Type B pancreatic cell (in vitro differentiated cells): ENCODE data around the gene KCNG2. TPM values are rescaled to one million over a fixed set of nuclear protein-coding genes. Genes with fewer than 3 reads are reported as not detected.

Source experiments
- DNase-seq: peaks from one replicate; pipeline ENCODE4 v3.0.0; 2021; ENCODE audit warnings: mixed read lengths; ENCODE audit not compliant: unreplicated experiment; ENCODE audit errors: extremely low spot score
- H3K27ac Mint-ChIP-seq: 2 replicates; pipeline ENCODE4 v1.8.0; 2021; ENCODE audit warnings: mild to moderate bottlenecking, mixed read lengths
- H3K27me3 Mint-ChIP-seq: 2 replicates; pipeline ENCODE4 v1.8.0; 2021; ENCODE audit warnings: mixed read lengths
- H3K36me3 Mint-ChIP-seq: 2 replicates; pipeline ENCODE4 v1.8.0; 2021; ENCODE audit warnings: mixed read lengths
- H3K4me1 Mint-ChIP-seq: one replicate; pipeline ENCODE4 v1.8.0; 2021; ENCODE audit warnings: mixed read lengths; ENCODE audit not compliant: unreplicated experiment
- H3K4me3 Mint-ChIP-seq: 2 replicates; pipeline ENCODE4 v1.8.0; 2021; ENCODE audit warnings: mild to moderate bottlenecking, mixed read lengths
- H3K9me3 Mint-ChIP-seq: 2 replicates; pipeline ENCODE4 v1.8.0; 2021; ENCODE audit warnings: mixed read lengths
- total RNA-seq: library from RNA; stranded (reverse); gene quantifications from 2 replicates; pipeline ENCODE4 v1.2.1, GENCODE V29; 2021; ENCODE audit warnings: low replicate concordance
- TF ChIP-seq, protein P1 (sequence below): fragments of 200-600 bp; sonication (generic); conservative IDR thresholded peaks from 2 replicates; pipeline ENCODE4 v1.5.0; 2021; ENCODE audit warnings: antibody characterized with exemption, mild to moderate bottlenecking

Gene KCNG2
- total RNA-seq, 1 donor from 2014 or later = 0.29 TPM

DNA sequence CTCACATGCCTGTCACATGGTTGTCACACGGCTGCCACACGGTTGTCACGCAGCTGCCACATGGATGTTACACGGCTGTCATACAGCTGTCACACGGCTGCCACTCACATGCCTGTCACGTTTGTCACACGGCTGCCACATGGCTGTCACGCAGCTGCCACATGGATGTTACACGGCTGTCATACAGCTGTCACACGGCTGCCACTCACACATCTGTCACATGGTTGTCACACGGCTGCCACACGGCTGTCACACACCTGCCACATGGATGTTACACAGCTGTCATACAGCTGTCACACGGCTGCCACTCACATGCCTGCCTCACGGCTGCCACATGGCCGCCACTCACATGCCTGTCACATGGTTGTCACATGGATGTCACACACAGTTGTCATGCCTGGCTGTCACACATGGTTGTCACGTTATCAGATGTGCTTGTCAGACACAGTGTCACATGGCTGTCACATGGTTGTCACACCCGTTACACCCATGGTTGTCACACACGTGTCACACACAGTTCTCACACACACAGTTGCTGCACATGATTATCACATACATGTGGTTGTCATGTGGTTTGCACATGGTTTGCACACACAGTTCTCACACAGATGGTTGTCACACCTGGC is 19.4 kb downstream of the KCNG2 start:
- Mint-ChIP-seq H3K4me1 (no peaks in the 10 kb centered on the region), H3K9me3 (no peaks in the 10 kb centered on the region), H3K36me3 (no peaks in the 10 kb centered on the region), H3K27ac (no peak overlapping the region), H3K27me3 (peaks cover 34% of the 10 kb centered on the region), H3K4me3 (no peak overlapping the region)
- TF ChIP-seq, protein P1, sequence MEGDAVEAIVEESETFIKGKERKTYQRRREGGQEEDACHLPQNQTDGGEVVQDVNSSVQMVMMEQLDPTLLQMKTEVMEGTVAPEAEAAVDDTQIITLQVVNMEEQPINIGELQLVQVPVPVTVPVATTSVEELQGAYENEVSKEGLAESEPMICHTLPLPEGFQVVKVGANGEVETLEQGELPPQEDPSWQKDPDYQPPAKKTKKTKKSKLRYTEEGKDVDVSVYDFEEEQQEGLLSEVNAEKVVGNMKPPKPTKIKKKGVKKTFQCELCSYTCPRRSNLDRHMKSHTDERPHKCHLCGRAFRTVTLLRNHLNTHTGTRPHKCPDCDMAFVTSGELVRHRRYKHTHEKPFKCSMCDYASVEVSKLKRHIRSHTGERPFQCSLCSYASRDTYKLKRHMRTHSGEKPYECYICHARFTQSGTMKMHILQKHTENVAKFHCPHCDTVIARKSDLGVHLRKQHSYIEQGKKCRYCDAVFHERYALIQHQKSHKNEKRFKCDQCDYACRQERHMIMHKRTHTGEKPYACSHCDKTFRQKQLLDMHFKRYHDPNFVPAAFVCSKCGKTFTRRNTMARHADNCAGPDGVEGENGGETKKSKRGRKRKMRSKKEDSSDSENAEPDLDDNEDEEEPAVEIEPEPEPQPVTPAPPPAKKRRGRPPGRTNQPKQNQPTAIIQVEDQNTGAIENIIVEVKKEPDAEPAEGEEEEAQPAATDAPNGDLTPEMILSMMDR = no peak
- DNase-seq = no peak

DNA sequence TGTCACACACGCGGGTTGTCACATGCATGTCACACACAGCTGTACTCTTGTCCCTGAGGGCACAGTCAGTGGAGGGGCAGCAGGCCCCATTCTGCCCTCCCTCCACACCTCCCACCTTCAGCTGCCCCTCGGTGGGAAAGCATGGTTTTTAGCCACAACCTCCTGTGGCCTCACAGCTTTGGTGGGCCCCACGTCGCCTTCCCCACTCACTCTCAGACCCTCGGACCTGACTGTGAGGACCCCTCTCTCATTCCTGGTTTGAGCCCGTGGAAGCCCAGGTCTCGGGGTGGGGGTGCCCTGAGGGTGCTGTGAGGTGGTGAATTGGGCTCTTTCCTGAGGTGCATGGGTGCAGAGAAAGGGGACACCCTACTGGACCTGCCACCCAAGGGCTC is 19.9 kb downstream of the KCNG2 start:
- H3K4me1 Mint-ChIP-seq = no peaks in the 10 kb centered on the region
- no peak overlapping the region for H3K27ac Mint-ChIP-seq
- TF ChIP-seq, protein P1 = no peak
- no peak for DNase-seq
- H3K27me3 Mint-ChIP-seq = peaks cover 34% of the 10 kb centered on the region
- H3K36me3 Mint-ChIP-seq = no peaks in the 10 kb centered on the region
- H3K4me3 Mint-ChIP-seq = no peak overlapping the region
- H3K9me3 Mint-ChIP-seq = no peaks in the 10 kb centered on the region

DNA sequence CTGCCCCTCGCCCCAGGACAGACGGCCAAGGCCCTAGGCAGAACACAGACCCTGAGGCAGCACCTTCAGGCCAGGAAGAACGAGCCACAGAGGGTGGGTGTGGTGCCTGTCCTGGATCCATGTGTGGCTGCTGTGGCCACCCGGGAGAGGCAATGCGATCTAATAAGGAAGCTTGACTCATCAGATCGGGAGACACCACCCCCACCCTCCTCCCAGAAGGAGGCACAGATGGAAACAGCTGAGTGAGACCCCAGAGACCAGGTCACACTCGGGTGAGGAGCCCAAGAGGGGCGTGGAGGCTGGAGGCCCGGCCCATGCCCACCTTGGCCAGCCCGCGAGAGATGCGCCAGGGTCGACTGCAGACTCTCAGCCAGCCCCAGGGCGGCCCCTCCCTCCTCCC is 20.3 kb downstream of the KCNG2 start:
- no peak overlapping the region for H3K4me3 Mint-ChIP-seq
- H3K4me1 Mint-ChIP-seq = peaks cover 2% of the 10 kb centered on the region
- H3K27me3 Mint-ChIP-seq = peaks cover 34% of the 10 kb centered on the region
- no peaks in the 10 kb centered on the region for H3K36me3 Mint-ChIP-seq
- H3K9me3 Mint-ChIP-seq = no peaks in the 10 kb centered on the region
- TF ChIP-seq, protein P1 = no peak
- no peak overlapping the region for H3K27ac Mint-ChIP-seq
- no peak for DNase-seq

DNA sequence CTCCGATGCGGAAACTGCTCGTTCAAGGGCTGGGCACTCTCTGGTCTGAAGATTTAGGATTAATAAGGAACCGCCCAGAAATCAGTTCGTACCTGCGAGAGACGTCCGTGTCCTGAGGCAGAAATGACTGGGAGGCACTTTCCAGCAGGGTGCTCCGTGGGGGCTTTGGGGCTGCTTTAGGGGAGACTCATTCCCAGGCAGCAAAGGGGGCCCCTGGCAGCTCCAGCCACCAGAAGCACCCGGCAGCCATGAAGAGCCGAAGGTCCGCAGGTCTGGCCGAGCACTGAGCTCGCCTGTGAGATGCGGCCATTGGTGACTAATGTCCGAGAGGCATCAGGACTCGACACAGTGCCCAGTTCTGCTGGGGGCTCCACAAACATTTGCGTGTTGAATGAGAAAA is 20.9 kb downstream of the KCNG2 start:
- no peak overlapping the region for H3K4me3 Mint-ChIP-seq
- H3K4me1 Mint-ChIP-seq = peaks cover 8% of the 10 kb centered on the region
- H3K27ac Mint-ChIP-seq = no peak overlapping the region
- no peaks in the 10 kb centered on the region for H3K36me3 Mint-ChIP-seq
- H3K9me3 Mint-ChIP-seq = no peaks in the 10 kb centered on the region
- no peak for DNase-seq
- TF ChIP-seq, protein P1 = no peak
- peaks cover 28% of the 10 kb centered on the region for H3K27me3 Mint-ChIP-seq

DNA sequence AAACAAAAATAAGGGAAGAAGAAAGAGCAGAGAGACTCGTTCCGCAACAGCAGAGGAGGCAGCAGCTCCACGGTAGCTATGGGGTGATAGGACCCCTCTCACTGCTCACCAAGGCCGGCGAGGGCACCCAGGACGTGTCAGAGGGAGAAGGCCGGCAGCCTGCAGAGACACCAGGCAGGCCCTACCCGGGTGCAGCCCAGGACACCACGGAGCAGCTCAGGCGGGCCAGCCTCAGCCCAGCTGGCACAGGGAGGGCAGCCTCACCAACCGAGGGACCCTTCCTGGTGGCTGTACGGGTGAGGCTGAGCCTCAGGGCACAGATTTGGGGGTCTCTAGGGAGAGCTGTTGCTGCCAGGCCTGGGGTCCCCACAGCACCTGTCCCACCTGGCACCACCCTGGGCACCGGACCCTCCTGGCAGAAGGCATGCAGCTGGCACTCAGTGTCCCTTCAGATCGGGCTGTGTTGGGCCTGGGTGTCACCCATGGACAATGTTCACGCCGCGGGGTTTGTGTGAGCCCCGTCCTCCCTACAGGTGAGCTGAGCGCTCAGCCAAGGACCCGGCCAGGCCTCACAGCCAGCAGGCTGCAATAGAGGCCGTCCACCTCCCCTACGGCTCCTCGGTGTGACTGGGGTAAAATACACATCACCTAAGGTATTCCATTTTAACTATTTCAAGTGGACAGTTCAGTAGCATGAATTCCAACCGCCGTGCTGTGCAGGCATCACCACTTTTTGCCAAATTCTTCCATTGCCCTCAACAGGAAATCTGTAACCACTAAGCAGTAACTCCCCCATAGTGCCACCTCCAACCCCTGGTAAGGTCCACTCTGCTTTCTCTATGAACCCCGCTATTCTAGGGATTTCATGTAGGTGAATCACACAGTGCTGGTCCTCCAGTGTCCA is 21.6 kb downstream of the KCNG2 start:
- H3K27me3 Mint-ChIP-seq = peaks cover 21% of the 10 kb centered on the region
- H3K27ac Mint-ChIP-seq = no peak overlapping the region
- TF ChIP-seq, protein P1 = no peak
- H3K9me3 Mint-ChIP-seq = no peaks in the 10 kb centered on the region
- H3K4me3 Mint-ChIP-seq = no peak overlapping the region
- H3K4me1 Mint-ChIP-seq = peaks cover 9% of the 10 kb centered on the region
- no peak for DNase-seq
- no peaks in the 10 kb centered on the region for H3K36me3 Mint-ChIP-seq
